ENCODE measurements around the gene ENTPD8.

DNA sequence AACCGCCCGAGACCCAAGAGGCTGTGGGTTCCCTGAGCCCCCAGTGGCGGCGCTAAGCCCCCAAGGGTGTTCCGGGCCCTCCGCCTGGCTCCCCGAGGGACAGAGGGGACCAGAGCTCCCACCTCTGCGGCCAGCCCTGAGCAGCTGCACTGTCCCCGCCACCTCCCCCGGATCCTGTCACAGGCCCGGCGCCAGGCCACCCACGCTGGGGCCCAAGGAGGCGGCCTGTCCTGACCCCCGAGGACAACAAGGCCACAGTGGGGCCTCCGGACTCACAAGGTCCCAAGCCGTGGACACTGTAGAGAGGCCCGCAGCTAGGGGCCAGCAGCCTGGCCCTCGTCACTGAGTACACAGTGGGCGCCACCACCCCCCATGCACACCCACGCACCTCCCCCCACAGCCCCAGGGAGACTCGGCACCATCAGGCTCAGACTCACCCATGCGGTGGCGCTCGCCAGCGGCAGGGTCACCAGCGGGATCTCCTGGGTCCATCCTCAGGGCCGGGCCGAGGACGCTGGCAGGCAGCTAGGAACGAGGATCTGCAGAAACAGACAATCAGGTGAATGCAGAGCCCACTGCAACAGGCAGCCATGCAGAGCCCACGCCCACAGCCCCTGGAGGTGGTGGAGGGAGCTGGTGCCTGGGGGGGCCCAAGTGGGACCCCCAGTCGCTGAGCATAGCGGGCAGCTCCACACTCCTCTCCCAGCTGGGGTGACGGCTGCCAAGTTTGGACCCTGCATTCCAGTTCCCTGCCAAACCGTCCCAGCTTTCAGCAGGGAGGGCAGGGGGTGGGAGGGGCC, 46.1 kb downstream of the ENTPD8 start:
- TF ChIP-seq, protein P1, sequence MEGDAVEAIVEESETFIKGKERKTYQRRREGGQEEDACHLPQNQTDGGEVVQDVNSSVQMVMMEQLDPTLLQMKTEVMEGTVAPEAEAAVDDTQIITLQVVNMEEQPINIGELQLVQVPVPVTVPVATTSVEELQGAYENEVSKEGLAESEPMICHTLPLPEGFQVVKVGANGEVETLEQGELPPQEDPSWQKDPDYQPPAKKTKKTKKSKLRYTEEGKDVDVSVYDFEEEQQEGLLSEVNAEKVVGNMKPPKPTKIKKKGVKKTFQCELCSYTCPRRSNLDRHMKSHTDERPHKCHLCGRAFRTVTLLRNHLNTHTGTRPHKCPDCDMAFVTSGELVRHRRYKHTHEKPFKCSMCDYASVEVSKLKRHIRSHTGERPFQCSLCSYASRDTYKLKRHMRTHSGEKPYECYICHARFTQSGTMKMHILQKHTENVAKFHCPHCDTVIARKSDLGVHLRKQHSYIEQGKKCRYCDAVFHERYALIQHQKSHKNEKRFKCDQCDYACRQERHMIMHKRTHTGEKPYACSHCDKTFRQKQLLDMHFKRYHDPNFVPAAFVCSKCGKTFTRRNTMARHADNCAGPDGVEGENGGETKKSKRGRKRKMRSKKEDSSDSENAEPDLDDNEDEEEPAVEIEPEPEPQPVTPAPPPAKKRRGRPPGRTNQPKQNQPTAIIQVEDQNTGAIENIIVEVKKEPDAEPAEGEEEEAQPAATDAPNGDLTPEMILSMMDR (conservative IDR thresholded peaks at IDR 0.05; ENCODE audit: low read depth, low read length): no peak
- no peak for TF ChIP-seq EZH2 (IDR thresholded peaks at IDR 0.05; ENCODE audit: low read length, unreplicated experiment)
